GM21515 (cell line): ENCODE measurements around the gene MYL7.
"Not testable (repeated sequence)": the region's sequence is repeated elsewhere in the genome, so short reads cannot be mapped to it uniquely, and the experiment has no call there.

ENCODE experiments used
- ATAC-seq: cut with Tn5 transposase; IDR thresholded peaks from one replicate; pipeline ENCODE4 v1.9.1; 2021; ENCODE audit not compliant: unreplicated experiment

Gene MYL7, protein sequence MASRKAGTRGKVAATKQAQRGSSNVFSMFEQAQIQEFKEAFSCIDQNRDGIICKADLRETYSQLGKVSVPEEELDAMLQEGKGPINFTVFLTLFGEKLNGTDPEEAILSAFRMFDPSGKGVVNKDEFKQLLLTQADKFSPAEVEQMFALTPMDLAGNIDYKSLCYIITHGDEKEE

DNA sequence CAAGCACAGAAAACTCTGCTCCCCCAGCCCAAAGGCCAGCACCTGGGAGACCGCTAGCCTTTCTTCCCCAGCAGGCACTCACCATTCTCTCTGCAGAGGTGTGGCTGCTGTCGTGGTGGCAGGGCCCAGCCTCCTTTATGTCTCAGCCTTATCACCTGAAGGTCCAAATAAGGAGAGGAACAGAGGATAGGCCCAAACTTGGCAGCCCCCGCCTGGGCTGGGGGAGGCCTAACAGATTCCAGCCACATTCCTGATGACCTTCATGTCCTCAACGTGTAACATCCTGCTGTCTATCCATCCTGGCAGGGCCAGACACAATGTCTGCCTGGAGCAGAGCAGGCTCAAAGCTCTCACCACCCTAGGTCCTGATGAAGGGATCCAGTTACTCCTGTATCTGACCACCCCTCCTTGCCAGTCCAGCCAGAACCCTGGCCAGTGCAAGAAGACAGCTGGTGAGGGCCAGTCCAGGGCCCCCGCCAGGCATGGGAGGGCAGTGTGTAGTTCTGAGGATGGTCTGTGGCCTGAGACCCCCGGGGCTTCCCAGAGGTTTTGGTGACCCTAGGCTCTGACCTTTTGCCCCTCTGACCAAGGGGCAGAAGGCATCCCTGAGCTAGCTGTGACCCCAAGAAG is at the start of gene MYL7:
Gene MYL7 (minus strand): TSS at position 112 of the 630 bp plus-strand sequence. CDS start 27 bp downstream, at position 85.
- ATAC-seq: no peak

DNA sequence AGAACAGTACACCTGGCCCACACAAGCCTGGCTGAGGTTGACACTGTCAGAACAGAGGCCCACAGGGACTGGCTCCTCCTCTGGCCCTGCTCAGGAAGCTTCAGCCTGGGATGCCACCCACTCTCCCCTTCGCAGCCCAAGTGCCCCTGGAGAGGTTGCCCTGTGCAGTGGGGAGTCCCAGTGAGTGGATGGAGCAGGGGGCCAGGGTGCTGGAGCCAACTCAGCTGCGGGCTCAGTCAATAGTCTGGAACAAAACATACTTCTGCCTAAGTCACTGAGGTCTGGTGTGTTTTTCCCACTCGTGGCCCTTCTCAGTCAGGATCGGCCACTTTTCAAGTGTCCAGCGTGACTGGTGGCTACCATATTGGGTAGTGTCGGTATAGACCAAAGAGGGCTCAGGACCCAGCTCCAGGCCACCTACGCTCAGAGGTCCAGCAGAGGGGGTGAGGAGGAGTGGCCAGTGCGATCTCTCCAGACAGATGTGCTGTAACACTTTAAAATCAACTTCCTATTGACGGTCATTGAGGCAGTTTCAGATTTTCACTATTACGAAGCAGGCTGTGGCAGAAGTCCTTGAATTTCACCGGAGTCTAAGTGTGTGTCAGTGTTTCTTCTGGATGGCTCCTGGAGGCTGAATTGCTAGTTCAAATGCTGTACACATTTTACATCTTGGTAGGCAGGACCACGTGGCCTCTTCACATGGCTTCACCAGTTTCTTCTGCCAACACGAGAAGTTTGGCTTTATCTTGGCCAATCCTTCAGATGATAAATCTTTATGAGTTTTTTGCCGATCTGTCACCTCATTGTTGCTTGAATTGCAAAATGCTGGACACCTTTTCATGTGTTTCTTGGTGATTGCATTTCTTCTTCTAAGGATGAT is 49.1 kb upstream of the MYL7 start:
- no peak for ATAC-seq

DNA sequence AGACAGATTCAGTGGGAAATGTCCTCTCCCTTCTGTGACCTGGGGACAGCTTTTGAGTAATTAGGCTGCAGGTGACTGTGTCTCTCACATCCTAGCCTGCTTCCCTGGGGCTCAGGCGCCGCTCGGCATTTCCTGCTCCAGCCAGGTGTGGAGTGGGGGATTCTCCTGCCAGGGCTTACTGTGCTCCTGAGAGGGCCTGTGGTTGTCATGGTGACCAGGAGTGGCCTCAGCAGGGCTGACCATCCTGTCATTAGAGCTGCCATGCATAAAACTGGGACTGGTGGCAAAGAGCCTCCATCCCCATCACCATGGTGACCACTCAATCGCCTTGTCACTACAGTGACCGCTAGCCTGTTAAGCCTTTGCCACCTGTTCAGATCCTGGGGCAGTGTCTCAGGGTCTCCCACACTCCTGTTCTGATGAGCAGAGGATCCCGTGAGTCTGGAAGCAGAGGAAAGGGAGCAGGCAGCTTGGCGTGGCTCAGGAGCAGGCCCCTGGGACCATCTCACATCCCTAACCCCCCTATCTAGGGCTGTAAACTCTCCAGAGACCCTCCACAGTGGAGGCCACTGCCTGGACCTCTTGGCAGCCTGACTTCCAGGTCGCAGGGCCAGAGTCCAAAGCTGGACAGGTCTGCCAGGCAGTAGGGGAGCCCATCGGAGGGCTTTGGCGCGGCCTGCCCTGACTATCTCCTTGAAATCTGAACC is 48.3 kb upstream of the MYL7 start, which contains the start of gene GCK:
Gene GCK (minus strand): TSS at position 154 of the 707 bp plus-strand sequence. CDS start 486 bp downstream, outside the sequence.
- ATAC-seq: no peak

DNA sequence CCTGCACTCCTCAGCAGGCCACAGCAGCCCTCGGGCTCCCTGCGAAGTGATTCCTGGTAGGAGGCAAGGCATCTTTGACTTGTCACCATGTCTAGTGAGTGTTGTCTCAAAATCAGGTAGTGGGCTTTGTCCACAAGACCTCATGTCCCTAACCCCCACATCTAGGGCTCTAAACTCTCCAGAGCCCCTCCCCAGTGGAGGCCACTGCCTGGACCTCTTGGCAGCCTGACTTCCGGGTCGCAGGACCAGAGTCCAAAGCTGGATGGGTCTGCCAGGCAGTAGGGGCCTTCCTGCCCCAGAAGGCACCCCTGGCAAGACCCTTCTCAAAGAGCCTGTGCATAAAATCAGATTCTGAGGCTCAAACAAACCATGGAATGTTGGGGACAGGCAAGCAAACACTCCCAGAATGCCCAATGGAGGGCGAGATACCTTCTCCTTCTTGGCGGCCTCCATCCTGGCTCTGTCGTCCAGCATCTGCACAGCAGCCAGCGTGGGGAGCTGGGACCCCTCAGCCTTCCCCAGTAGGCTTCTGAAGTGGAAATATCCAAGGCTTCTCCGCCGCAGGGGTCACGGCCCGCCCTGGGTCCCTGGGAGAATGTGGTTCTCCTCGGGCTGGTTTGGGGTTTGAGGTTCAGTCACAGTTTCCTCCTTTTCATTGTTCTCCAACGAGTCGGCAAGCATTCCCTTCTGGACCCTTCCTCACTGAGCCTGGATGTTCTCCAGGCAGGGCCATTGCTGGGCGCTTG is 47.5 kb upstream of the MYL7 start:
- ATAC-seq: no peak

DNA sequence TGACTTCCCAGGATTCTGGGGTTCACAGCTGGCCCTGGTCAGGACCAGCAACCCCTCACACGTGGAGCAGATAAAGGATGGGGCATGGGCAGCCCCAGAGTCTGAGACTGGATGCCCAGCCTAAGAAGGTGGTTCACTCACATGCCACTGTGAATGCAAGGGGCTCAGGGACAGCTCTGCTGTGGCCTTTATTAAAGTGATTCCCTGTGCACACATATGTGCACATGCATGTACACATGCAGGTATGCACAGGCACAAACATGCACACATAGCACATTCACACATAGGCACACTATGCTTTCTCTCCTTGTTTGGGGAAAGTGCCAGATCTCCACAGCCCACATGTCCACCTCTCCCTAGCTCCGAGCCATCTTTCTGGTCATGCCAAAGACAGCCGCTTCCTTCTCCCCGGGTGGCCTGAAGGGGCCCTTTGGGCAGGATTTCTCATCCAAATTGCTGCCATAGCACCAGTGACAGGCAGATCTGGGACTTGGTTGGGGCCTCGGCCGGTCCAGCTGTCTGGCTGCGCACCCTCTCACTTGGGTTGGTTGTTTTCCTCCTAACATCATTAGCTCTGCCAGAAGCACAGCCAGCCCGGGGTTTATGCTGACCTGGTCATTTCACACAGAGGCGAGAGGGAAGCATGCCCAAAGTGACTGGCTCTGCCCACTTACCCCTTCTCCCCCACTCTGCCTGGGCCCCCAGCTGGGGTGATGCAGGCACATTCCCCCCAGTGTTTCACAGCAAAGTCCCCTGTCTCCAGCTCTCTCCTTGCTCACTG is 46.7 kb upstream of the MYL7 start:
- no peak for ATAC-seq

DNA sequence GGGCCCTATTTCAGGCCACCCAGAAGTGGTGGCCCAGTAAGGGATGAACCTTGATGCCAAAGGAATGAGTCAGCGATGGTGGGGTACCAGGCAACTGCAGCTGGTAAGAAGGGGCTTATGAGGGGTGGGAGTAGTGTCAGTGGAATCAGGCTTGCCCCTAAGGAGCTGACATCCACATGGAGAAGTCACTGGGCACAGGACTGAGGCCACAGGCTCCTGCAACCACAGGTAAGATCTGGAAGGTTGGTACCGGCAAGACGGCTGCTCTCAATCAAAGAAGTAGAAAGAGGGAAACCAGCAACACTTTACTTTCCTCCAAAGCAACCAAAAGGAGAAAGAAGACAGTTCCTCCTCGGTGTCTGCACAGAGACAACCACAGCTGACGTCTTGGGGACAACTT is 45.6 kb upstream of the MYL7 start:
- ATAC-seq: no peak

DNA sequence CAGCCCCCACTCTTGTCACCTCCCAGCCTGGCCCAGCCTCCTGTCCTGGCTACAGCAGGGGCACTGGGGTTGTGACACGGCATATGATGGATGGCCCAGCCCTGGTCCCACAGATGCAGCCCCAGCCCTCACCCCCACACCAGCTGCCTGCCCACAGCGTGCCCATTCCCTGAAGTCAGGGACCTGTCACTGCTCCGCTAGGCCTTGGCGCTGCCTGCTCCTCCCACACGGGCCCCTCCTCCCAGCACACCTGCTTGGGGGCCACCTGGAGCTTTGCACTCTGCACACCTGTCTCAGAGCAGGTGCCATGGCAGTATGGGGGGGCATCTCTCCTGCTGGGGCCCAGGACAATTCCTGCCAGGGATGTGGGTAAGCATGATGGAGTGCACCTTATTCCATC is 44.6 kb upstream of the MYL7 start:
- ATAC-seq: no peak

DNA sequence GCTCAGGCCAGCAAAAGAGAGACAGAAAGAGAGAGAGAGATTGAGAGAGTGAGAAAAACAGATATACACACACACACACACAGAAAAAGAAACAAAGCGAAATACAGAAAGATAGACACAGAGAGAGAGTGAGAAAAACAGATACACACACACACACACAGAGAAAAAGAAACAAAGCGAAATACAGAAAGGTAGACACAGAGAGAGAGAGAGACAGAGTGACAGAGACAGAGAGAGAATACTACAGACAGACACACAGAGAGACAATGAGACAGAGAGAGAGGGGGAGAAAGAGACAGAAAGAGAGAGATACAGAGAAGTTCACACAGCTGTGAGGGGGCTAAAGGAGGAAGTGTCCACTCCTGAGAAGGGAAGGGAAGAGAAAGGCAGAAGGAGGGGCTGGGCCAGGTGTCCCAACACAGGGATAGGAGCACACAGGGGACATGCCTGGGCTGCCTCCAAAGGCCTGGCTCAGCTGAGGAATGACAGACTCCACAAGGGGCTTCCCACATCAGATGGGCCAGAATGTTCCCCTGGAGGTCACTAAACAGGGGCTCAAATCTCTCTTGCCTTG is 43.8 kb upstream of the MYL7 start:
- no peak for ATAC-seq

DNA sequence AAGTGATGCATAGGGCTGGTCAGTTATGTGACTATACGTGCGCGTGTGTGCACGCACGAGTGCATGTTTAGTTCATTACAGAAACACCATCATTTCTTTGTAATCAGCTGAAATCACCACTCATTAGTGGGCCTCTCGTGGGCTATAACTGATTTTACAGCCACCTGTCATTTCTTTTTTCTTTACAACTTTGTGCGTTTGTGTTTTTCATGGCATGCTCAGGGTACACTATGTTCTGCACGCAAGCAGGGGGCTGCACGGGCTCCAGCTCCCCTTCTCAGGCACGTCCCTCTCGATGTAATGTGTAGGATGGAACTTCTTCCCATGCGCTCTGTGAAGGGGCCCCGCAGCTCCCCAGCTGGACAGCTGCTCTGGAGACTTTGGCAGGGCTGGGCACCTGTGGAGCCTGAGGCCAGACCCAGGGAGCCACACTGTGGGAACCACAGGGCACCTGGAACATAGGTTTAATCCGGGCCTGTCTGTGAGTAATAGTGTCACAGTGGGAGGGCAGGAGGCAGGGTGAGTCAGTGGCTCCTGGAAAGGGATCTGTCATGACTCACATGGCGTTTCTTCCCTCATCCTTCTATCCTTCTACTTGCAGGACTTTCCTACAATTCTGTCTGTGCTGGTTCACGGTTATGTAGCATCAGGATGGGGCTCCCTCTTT is 43.2 kb upstream of the MYL7 start:
- ATAC-seq: no peak

DNA sequence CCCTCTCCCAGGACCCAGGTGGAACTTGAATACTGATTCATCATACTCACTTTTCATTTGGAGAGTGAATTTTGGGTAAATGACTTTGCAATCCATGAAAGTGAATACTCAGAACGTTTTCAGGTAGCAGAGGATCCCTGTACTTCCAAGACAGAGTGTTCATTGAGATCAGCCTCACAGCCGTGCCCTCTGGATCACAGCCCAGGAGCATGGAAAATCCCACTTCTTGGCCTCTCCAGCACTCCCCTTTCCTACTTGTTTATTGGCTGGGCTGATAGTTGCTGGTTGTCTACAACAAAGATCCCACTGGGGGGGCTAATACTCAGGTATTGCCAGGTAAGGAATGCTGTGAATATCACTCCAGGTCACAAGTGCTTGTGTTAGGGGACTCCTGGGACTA is 42.3 kb upstream of the MYL7 start:
- no peak for ATAC-seq

DNA sequence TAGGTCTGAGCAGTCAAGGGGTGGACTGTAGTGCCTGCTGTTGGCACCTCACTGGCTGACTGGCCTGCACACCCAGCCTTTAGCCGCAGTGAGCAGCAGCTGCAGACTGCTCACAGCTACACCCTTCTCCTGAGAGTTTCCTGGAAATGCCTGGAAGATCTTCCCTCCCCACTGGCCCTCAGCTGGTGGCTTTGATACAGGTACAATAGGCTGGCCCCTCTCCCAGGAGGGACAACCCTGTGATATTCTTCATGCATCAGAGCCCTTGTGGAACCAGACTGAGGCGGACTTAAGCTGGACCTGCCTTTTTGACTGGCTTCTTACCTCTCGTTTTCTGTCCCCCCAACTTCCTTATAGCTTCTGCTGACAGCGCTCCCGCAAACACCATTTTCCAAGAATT is 41.7 kb upstream of the MYL7 start:
- no peak for ATAC-seq

DNA sequence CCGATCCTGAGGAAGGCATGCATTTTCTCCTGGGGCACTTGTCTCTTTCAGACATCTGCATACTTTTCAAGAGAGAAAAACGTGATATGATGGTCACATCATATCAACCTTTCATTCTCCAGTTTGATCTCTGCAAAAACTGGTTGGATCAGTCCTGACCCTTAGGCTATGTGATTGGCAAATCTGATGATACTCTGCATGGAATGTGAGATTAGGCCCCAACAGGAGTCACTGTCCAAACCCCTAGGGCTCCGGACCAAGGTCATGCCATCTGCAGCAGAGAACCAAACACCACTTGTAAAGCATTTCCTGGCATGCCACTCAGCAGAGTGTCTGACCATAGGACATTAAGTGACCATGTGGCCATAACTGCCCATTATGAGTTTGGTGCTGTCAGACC is 39.5 kb upstream of the MYL7 start:
- no peak for ATAC-seq

DNA sequence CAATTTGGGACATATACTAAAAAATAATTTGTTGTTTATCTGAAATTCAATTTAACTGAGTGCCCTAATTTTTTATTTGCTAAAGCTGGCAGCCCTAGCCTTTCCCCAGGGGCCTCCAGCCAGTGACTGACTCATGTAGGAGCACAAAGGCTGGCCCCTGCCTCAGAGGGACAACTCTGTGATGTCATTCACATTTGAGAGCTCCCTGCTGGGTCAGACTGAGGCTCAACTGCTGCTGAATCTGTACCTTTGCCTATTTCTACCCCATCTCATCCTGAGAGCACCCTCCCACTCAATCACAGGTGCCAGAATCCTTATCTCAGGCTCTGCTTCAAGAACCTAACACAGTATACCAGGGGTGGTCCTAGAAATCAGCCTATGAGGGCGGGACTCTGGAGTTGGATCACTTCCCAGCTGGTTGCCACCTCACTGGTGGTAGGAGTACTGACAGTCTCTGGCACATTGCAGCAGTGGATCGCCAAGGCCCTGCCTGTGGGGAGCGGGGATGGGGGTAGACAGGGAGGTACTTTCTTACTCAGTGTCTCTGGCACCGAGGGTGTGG is 36.5 kb upstream of the MYL7 start:
- ATAC-seq: no peak

DNA sequence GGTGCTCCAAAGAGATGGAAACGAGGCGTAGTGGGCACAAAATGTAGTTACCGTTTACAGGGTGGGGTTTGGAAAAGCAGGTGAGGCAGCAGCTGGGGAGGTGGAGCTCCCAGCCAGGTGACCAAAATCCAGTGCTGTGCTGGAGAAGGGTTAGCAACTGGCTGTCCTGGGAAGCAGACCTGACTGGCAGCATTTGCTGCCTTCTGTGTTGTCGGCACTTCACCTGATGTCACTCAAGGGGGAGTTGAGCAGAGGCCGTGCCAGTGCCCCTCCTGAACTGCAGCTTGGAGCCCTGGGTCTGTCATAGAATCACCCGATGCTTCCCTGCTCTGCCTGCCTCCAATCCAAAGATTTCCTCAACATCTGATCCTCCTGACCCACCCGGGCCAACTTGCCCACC is 35.4 kb upstream of the MYL7 start:
- no peak for ATAC-seq

DNA sequence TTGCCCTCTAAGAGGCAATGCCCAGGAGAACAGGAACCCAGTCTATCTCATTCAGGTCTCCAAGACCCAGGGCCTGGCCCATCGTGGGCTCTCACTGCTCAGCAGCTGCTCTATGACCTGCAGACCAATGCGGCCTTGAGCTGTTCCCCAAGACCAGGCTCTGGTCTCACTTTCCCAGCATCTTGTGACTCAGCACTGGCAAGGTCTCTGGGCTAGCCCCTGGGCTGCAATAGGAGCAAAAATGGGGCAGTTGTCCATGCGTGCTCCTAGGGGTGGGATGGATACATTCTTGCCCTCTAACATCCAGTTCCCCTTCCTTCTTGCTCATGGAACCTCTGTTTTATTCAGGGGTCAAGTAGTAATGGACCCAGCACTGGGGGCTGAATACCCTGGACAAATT is 34.6 kb upstream of the MYL7 start:
- ATAC-seq: no peak

DNA sequence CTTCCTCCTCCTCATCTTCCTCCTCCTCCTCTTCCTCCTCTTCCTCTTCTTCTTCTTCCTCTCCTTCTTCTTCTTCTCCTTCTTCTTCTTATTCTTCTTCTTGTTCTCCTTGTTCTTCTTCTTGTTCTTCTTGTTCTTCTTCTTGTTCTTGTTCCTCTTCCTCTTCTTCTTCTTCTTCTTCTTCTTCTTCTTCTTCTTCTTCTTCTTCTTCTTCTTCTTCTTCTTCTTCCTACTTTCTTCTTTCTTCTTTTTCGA is 33.5 kb upstream of the MYL7 start:
- not testable (repeated sequence) for ATAC-seq

DNA sequence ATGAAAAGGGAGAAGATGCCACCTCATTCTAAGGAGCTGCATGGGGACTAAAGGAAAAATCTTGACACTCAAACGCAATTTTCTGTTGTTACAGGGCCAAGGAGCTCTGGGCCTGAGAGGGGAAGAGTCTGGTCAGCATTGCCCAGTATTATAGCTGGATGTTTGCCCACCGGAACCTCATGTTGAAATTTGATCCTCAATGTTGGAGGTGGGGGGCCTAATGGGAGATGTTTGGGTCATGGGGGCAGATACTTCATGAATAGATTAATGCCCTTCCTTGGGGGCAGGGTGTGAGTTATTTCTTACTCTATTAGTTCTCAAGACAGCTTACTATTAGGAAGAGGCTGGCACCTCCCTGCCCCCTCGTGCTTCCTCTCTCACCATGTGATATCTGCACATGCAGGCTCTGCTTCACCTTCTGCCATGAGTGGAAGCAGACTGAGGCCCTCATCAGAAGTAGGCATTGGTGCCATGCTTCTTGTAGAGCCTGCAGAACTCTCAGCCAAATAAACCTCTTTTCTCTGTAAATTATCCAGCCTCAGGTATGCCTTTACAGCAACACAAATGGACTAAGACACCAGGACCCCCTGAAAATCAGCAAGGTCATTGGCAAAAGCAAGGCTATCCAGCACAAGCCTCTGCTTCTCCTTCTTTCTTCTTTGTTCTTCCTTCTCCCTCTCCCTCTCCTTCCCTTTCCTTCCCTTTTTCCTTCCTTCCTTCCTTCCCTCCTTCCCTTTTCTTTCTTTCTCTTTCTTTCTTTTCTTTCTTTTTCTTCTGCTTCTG is 33.0 kb upstream of the MYL7 start:
- no peak for ATAC-seq

DNA sequence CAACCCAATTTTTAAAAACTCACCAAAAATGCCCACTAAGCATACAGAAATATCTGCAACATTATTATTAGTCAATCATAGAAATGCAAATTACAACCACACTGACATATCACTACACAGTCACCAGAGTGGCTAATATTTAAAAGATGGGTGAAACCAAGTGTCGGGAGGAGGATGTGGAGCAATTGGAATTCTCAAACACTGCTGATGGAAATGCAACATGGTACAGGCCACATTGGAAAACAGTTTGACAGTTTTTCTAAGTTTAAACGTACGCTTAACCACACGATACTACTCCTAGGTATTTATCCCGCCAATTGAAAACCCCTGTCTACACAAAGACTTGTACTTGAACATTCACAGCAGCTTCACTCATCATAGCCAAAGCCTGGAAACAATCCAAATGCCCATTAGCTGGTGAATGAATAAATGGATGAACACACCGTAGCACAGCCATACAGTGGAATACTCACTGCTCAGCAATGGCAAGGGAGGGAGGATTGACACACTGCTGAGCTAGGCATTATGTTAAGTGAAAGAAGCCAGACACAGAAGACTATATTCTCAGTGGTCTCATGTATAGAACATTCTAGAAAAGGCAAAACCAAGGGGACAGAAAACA is 31.8 kb upstream of the MYL7 start:
- no peak for ATAC-seq
